Tibial nerve (tissue), 4 donors: Measurements from ENCODE around the gene AMDHD1.

Source experiments
- CTCF ChIP-seq, 5 experiments: fragments of 200-600 bp in 3 of 5; fragments of 450-650 bp in 2 of 5; sonication (generic) in 3 of 5; IDR thresholded peaks; one replicate each; pipeline ENCODE4 v1.5.1; 2016 to 2019; ENCODE audit warnings: antibody characterized with exemption in 5 of 5, mild to moderate bottlenecking in 3 of 5, moderate library complexity in 2 of 5
- EP300 ChIP-seq, 2 donors: sonication (generic); formaldehyde crosslinking; IDR thresholded peaks; one replicate each; pipeline ENCODE4 v1.6.1; 2017; ENCODE audit warnings: antibody characterized with exemption in 2 of 2, mild to moderate bottlenecking in 1 of 2

GRCh38 chr12:95943330-95943842 lies at the start of gene AMDHD1:
- peak in 2 of 5 experiments; percentile 6 to 25 for TF ChIP-seq CTCF (IDR thresholded peaks at IDR 0.05)
- TF ChIP-seq EP300 (IDR thresholded peaks at IDR 0.05) = no peak
